HCT116 (cell line): Measurements from ENCODE around the gene GRIP1. TPM values are rescaled to one million over a fixed set of nuclear protein-coding genes. Genes with fewer than 3 reads are reported as not detected.

Experiments
- ATAC-seq: fragments of 200-7000 bp; cut with Tn5 transposase; 2 replicates; pipeline ENCODE4 v1.9.1; 2020; ENCODE audit warnings: mild to moderate bottlenecking, moderate library complexity
- BruUV-seq: library from RNA; stranded (reverse); fragments of 400-500 nt; replicated peaks from 2 replicates; lab custom pipeline; 2021; lab: Mats Ljungman, UMichigan
- CTCF ChIA-PET: fragments of 300-600 bp; sonication (Branson Sonifier 250); formaldehyde crosslinking; loops from one replicate; lab custom pipeline; 2021; ENCODE audit warnings: antibody characterized with exemption; lab: Charles Lee
- POLR2A ChIA-PET: fragments of 300-600, 350-600 bp; sonication (Branson Sonifier 250); formaldehyde crosslinking; loops from one replicate; lab custom pipeline; 2021; ENCODE audit warnings: antibody characterized with exemption; lab: Charles Lee
- RAD21 ChIA-PET, 2 experiments: fragments of 300-600 bp; sonication (Branson Sonifier 250); formaldehyde crosslinking; loops; one replicate each; lab custom pipeline; 2023; ENCODE audit warnings: low total read pairs in 2 of 2; ENCODE audit not compliant: uncharacterized antibody in 2 of 2, unreplicated experiment in 2 of 2, low non-redundant PET in 1 of 2; lab: Charles Lee
- DNase-seq: peaks from one replicate; pipeline ENCODE4 v3.0.0-alpha.2; 2010; ENCODE audit warnings: low read depth, low spot score
- H2AFZ ChIP-seq: fragments of 200-600 bp; shearing (Covaris generic), sonication (generic); 2 replicates; pipeline ENCODE4 v1.6.1; 2017; ENCODE audit warnings: low read depth, mixed run types, mixed read lengths, antibody characterized with exemption, low read length; ENCODE audit not compliant: poor library complexity, severe bottlenecking
- H3K27ac ChIP-seq: 2 replicates; pipeline ENCODE4 v1.5.1; 2012; ENCODE audit warnings: low read depth, low read length
- H3K27me3 ChIP-seq: fragments of 200-600 bp; sonication (generic); 2 replicates; pipeline ENCODE4 v1.6.1; 2016; ENCODE audit warnings: mixed run types, low read length, mixed read lengths; ENCODE audit not compliant: insufficient read depth
- H3K36me3 ChIP-seq, 2 experiments: fragments of 200-500 bp in 1 of 2; fragments of 200-600 bp in 1 of 2; sonication (Bioruptor generic) in 1 of 2; sonication (generic) in 1 of 2; 2 replicates each; pipeline versions ENCODE4 v1.5.1 to v1.6.1; 2014 to 2016; ENCODE audit warnings: low read length in 2 of 2, inconsistent platforms in 1 of 2, mixed read lengths in 1 of 2, mixed run types in 1 of 2; ENCODE audit not compliant: insufficient read depth in 2 of 2, control insufficient read depth in 1 of 2
- H3K4me1 ChIP-seq, 2 experiments: fragments of 200-600 bp in 1 of 2; sonication (generic) in 1 of 2; 2 replicates each; pipeline versions ENCODE4 v1.5.1 to v1.6.1; 2012 to 2017; ENCODE audit warnings: low read length in 2 of 2, inconsistent platforms in 1 of 2, mild to moderate bottlenecking in 1 of 2, mixed read lengths in 1 of 2, mixed run types in 1 of 2, moderate library complexity in 1 of 2; ENCODE audit not compliant: insufficient read depth in 2 of 2, control insufficient read depth in 1 of 2
- H3K4me2 ChIP-seq: fragments of 200-600 bp; sonication (generic); 2 replicates; pipeline ENCODE4 v1.6.1; 2017; ENCODE audit warnings: mixed run types, low read length, mixed read lengths
- H3K4me3 ChIP-seq, 2 experiments: fragments of 200-600 bp in 1 of 2; sonication (generic) in 1 of 2; replicated peaks in 1 of 2; 2 replicates each; pipeline ENCODE4 v1.5.1; 2011 to 2016; ENCODE audit warnings: low read length in 2 of 2, control low read depth in 1 of 2, low read depth in 1 of 2, mild to moderate bottlenecking in 1 of 2, mixed read lengths in 1 of 2, mixed run types in 1 of 2
- H3K79me2 ChIP-seq: fragments of 200-600 bp; sonication (generic); 2 replicates; pipeline ENCODE4 v1.6.1; 2017; ENCODE audit warnings: mild to moderate bottlenecking, mixed run types, low read length, moderate library complexity, mixed read lengths; ENCODE audit not compliant: insufficient read depth
- H3K9ac ChIP-seq: fragments of 200-600 bp; sonication (generic); 2 replicates; pipeline ENCODE4 v1.6.1; 2016; ENCODE audit warnings: low read length, mixed read lengths
- H3K9me2 ChIP-seq: fragments of 200-600 bp; sonication (generic), shearing (Covaris generic); 2 replicates; pipeline ENCODE4 v1.6.1; 2017; ENCODE audit warnings: mixed run types, mild to moderate bottlenecking, moderate library complexity; ENCODE audit not compliant: insufficient read depth
- H3K9me3 ChIP-seq, 2 experiments: fragments of 200-500 bp in 1 of 2; fragments of 200-600 bp in 1 of 2; sonication (Bioruptor generic) in 1 of 2; sonication (generic) in 1 of 2; 2 replicates each; pipeline ENCODE4 v1.6.1; 2014 to 2017; ENCODE audit warnings: low read length in 2 of 2, mixed read lengths in 2 of 2, inconsistent platforms in 1 of 2, low read depth in 1 of 2, mild to moderate bottlenecking in 1 of 2, mixed run types in 1 of 2, moderate library complexity in 1 of 2; ENCODE audit not compliant: control insufficient read depth in 1 of 2, insufficient read depth in 1 of 2
- H4K20me1 ChIP-seq: fragments of 200-600 bp; sonication (generic), shearing (Covaris generic); 2 replicates; pipeline ENCODE4 v1.6.1; 2017; ENCODE audit warnings: mixed run types, mild to moderate bottlenecking, moderate library complexity; ENCODE audit not compliant: insufficient read depth
- CBX3 ChIP-seq: IDR thresholded peaks from 2 replicates; pipeline ENCODE4 v1.6.1; 2012; ENCODE audit warnings: low read depth
- CEBPB ChIP-seq: IDR thresholded peaks from 2 replicates; pipeline ENCODE4 v1.6.1; 2012; ENCODE audit warnings: low read depth
- ELF1 ChIP-seq: IDR thresholded peaks from 2 replicates; pipeline ENCODE4 v1.6.1; 2012; ENCODE audit warnings: low read depth, borderline replicate concordance
- EZH2 ChIP-seq: fragments of 200-600 bp; sonication (generic); IDR thresholded peaks from 2 replicates; pipeline ENCODE4 v1.6.1; 2017; ENCODE audit warnings: antibody characterized with exemption, mixed run types
- EZH2phosphoT487 ChIP-seq: fragments of 200-600 bp; IDR thresholded peaks from 2 replicates; pipeline ENCODE4 v1.6.1; 2018; ENCODE audit warnings: antibody characterized with exemption, borderline replicate concordance
- FOSL1 ChIP-seq: IDR thresholded peaks from 2 replicates; pipeline ENCODE4 v1.6.1; 2012; ENCODE audit warnings: low read depth
- JUND ChIP-seq: IDR thresholded peaks from 2 replicates; pipeline ENCODE4 v1.6.1; 2012
- POLR2A ChIP-seq: IDR thresholded peaks from 2 replicates; pipeline ENCODE4 v1.7.0; 2011; ENCODE audit warnings: borderline replicate concordance; ENCODE audit not compliant: insufficient read depth, insufficient read length; ENCODE audit errors: extremely low read depth
- POLR2AphosphoS5 ChIP-seq: IDR thresholded peaks from 2 replicates; pipeline ENCODE4 v1.6.1; 2011; ENCODE audit warnings: mild to moderate bottlenecking, low read depth, low read length, moderate library complexity
- RAD21 ChIP-seq: IDR thresholded peaks from 2 replicates; pipeline ENCODE4 v1.6.1; 2012; ENCODE audit warnings: low read depth, mild to moderate bottlenecking
- SP1 ChIP-seq: IDR thresholded peaks from 2 replicates; pipeline ENCODE4 v1.6.1; 2012; ENCODE audit warnings: low read depth
- TCF7L2 ChIP-seq: IDR thresholded peaks from 2 replicates; pipeline ENCODE4 v1.7.0; 2011; ENCODE audit warnings: borderline replicate concordance, inconsistent platforms; ENCODE audit not compliant: insufficient read depth, insufficient read length; ENCODE audit errors: extremely low read depth
- YY1 ChIP-seq: IDR thresholded peaks from 2 replicates; pipeline ENCODE4 v1.6.1; 2011; ENCODE audit warnings: low read length, low read depth, moderate library complexity, mild to moderate bottlenecking; ENCODE audit not compliant: insufficient replicate concordance; ENCODE audit errors: extremely low read depth
- ZFX ChIP-seq: fragments of 450-650 bp; IDR thresholded peaks from 2 replicates; pipeline ENCODE4 v1.6.1; 2017
- ZNF274 ChIP-seq: fragments of 200-500 bp; sonication (Bioruptor generic); IDR thresholded peaks from 2 replicates; pipeline ENCODE4 v1.6.1; 2014; ENCODE audit warnings: mild to moderate bottlenecking, low read depth, low read length, inconsistent platforms
- intact Hi-C: fragments of 100-400 bp; cut with micrococcal nuclease; formaldehyde crosslinking; loops from 2 replicates; pipeline ENCODE4 v1.10.0; 2022
- total RNA-seq: library from RNA; stranded (reverse); gene quantifications from one replicate; pipeline ENCODE4 v1.2.1, GENCODE V29; 2021; ENCODE audit not compliant: unreplicated experiment
- TF ChIP-seq, protein P1 (sequence below): IDR thresholded peaks from 2 replicates; pipeline ENCODE4 v1.6.1; 2012; ENCODE audit warnings: low read depth
- TF ChIP-seq, protein P2 (sequence below): IDR thresholded peaks from 2 replicates; pipeline ENCODE4 v1.6.1; 2011; ENCODE audit warnings: mild to moderate bottlenecking, low read length, moderate library complexity; ENCODE audit not compliant: insufficient replicate concordance; ENCODE audit errors: extremely low read depth
- TF ChIP-seq, protein P3 (sequence below): IDR thresholded peaks from 2 replicates; pipeline ENCODE4 v1.6.1; 2012
- TF ChIP-seq, protein P4 (sequence below), 3 experiments: fragments of 200-600 bp in 1 of 3; sonication (generic) in 1 of 3; IDR thresholded peaks in 2 of 3; conservative IDR thresholded peaks in 1 of 3; 2 replicates each; pipeline ENCODE4 v1.5.1; 2012 to 2017; ENCODE audit warnings: low read depth in 2 of 3, low read length in 2 of 3, antibody characterized with exemption in 1 of 3, borderline replicate concordance in 1 of 3, control low read depth in 1 of 3, mild to moderate bottlenecking in 1 of 3, mixed read lengths in 1 of 3, mixed run types in 1 of 3, moderate library complexity in 1 of 3; ENCODE audit not compliant: insufficient read depth in 1 of 3

Gene GRIP1
- total RNA-seq, 1 experiment from 2014 or later, result not detected

DNA sequence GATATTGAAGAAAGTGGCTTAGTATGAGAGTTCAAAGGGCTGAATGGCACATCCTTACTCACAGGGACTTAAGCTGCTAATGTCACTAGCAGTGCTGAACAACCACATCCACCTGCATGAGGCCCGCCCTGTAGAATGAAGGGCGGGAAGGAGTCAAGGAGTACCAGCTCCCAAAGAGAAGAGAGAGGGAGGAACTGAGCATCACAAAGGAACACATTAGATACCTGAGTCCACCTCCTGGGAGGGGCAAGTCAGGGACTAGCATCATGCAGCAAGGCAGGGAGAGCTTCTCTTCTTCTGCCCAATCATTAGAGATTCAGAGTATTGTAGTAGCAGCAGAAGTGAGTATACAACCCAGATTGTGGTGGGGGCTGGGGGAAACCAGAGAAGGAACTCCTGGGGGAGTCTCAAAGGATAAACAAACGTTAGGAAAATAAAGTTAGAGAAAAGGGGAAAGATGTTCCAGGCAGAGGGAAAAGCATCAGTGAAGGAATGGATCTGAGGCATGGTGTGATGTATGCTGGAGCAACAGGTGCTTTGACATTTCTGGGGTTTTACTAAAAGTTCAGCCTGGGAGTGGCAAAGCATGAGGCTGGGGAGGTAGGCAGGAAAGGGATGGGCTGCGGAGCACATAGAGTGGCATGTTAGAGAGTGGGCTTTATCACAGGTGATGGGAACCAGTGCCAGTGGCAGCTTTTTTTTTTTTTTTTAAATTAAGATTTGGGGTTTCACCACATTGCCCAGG lies 21.0 kb upstream of the GRIP1 start:
- BruUV-seq, result no TSS peak
- Histone ChIP-seq H4K20me1 (no peaks in the 10 kb centered on the region), H3K9me3 (no peaks in the 10 kb centered on the region), H3K4me1 (no peaks in the 10 kb centered on the region), H3K79me2 (no peaks in the 10 kb centered on the region), H3K27me3 (peaks cover 50% of the 10 kb centered on the region), H3K27ac (no peak overlapping the region), H3K9ac (no peak overlapping the region), H3K9me2 (no peaks in the 10 kb centered on the region), H3K36me3 (no peaks in the 10 kb centered on the region), H3K4me3 (no peak overlapping the region), H2AFZ (no peak overlapping the region), H3K4me2 (no peak overlapping the region)
- intact Hi-C loops, result loop anchor here (10.0 kb wide), 1 partner anchor 345 kb away; no protein-coding TSS in a partner anchor
- ChIA-PET RAD21 (no interaction called here), CTCF (no interaction called here), POLR2A (no interaction called here)
- ATAC-seq (no peak), DNase-seq (no peak)
- TF ChIP-seq JUND (no peak), CBX3 (no peak), YY1 (no peak), EZH2 (no peak), POLR2A (no peak), RAD21 (no peak), CEBPB (no peak), SP1 (no peak), ELF1 (no peak), ZNF274 (no peak), TCF7L2 (no peak), POLR2AphosphoS5 (no peak), FOSL1 (no peak), ZFX (no peak), EZH2phosphoT487 (no peak)
- TF ChIP-seq, protein P1, sequence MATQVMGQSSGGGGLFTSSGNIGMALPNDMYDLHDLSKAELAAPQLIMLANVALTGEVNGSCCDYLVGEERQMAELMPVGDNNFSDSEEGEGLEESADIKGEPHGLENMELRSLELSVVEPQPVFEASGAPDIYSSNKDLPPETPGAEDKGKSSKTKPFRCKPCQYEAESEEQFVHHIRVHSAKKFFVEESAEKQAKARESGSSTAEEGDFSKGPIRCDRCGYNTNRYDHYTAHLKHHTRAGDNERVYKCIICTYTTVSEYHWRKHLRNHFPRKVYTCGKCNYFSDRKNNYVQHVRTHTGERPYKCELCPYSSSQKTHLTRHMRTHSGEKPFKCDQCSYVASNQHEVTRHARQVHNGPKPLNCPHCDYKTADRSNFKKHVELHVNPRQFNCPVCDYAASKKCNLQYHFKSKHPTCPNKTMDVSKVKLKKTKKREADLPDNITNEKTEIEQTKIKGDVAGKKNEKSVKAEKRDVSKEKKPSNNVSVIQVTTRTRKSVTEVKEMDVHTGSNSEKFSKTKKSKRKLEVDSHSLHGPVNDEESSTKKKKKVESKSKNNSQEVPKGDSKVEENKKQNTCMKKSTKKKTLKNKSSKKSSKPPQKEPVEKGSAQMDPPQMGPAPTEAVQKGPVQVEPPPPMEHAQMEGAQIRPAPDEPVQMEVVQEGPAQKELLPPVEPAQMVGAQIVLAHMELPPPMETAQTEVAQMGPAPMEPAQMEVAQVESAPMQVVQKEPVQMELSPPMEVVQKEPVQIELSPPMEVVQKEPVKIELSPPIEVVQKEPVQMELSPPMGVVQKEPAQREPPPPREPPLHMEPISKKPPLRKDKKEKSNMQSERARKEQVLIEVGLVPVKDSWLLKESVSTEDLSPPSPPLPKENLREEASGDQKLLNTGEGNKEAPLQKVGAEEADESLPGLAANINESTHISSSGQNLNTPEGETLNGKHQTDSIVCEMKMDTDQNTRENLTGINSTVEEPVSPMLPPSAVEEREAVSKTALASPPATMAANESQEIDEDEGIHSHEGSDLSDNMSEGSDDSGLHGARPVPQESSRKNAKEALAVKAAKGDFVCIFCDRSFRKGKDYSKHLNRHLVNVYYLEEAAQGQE, result no peak
- TF ChIP-seq, protein P2, sequence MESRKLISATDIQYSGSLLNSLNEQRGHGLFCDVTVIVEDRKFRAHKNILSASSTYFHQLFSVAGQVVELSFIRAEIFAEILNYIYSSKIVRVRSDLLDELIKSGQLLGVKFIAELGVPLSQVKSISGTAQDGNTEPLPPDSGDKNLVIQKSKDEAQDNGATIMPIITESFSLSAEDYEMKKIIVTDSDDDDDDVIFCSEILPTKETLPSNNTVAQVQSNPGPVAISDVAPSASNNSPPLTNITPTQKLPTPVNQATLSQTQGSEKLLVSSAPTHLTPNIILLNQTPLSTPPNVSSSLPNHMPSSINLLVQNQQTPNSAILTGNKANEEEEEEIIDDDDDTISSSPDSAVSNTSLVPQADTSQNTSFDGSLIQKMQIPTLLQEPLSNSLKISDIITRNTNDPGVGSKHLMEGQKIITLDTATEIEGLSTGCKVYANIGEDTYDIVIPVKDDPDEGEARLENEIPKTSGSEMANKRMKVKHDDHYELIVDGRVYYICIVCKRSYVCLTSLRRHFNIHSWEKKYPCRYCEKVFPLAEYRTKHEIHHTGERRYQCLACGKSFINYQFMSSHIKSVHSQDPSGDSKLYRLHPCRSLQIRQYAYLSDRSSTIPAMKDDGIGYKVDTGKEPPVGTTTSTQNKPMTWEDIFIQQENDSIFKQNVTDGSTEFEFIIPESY, result no peak
- TF ChIP-seq, protein P3, sequence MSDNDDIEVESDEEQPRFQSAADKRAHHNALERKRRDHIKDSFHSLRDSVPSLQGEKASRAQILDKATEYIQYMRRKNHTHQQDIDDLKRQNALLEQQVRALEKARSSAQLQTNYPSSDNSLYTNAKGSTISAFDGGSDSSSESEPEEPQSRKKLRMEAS, result no peak
- TF ChIP-seq, protein P4, sequence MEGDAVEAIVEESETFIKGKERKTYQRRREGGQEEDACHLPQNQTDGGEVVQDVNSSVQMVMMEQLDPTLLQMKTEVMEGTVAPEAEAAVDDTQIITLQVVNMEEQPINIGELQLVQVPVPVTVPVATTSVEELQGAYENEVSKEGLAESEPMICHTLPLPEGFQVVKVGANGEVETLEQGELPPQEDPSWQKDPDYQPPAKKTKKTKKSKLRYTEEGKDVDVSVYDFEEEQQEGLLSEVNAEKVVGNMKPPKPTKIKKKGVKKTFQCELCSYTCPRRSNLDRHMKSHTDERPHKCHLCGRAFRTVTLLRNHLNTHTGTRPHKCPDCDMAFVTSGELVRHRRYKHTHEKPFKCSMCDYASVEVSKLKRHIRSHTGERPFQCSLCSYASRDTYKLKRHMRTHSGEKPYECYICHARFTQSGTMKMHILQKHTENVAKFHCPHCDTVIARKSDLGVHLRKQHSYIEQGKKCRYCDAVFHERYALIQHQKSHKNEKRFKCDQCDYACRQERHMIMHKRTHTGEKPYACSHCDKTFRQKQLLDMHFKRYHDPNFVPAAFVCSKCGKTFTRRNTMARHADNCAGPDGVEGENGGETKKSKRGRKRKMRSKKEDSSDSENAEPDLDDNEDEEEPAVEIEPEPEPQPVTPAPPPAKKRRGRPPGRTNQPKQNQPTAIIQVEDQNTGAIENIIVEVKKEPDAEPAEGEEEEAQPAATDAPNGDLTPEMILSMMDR (IDR thresholded peaks at IDR 0.05 in 2 of 3, conservative IDR thresholded peaks at IDR 0.05 in 1 of 3; ENCODE audit: borderline replicate concordance in 1 of 3, insufficient read depth in 1 of 3, low read depth in 2 of 3, low read length in 2 of 3), result no peak
